ENCODE data around the gene HIBCH. TPM values are rescaled to one million over a fixed set of nuclear protein-coding genes. Genes with fewer than 3 reads are reported as not detected.

The HIBCH gene
- total and polyA plus RNA-seq, 2 experiments from 2014 or later, result 25.7 to 42.3 TPM

DNA sequence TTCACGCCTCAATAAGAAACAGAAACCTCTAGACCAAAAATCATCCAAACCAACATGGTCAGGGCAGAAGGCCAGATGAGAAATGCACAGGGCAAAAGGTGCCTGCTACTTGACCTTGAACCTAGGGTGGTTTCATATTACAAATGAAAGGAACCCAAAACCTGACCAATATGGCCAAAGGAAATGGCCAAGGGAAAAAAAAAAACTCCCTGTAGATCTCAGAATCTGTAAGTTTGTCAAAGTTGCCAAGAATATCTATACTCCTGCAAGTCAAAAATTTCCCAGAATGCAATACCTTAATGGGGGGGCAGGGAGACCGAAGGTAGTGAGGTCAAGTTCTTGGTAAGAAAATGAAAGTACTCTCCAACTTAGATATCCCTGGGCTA lies 47.2 kb downstream of the HIBCH start (continued):
- TF ChIP-seq, protein P1, sequence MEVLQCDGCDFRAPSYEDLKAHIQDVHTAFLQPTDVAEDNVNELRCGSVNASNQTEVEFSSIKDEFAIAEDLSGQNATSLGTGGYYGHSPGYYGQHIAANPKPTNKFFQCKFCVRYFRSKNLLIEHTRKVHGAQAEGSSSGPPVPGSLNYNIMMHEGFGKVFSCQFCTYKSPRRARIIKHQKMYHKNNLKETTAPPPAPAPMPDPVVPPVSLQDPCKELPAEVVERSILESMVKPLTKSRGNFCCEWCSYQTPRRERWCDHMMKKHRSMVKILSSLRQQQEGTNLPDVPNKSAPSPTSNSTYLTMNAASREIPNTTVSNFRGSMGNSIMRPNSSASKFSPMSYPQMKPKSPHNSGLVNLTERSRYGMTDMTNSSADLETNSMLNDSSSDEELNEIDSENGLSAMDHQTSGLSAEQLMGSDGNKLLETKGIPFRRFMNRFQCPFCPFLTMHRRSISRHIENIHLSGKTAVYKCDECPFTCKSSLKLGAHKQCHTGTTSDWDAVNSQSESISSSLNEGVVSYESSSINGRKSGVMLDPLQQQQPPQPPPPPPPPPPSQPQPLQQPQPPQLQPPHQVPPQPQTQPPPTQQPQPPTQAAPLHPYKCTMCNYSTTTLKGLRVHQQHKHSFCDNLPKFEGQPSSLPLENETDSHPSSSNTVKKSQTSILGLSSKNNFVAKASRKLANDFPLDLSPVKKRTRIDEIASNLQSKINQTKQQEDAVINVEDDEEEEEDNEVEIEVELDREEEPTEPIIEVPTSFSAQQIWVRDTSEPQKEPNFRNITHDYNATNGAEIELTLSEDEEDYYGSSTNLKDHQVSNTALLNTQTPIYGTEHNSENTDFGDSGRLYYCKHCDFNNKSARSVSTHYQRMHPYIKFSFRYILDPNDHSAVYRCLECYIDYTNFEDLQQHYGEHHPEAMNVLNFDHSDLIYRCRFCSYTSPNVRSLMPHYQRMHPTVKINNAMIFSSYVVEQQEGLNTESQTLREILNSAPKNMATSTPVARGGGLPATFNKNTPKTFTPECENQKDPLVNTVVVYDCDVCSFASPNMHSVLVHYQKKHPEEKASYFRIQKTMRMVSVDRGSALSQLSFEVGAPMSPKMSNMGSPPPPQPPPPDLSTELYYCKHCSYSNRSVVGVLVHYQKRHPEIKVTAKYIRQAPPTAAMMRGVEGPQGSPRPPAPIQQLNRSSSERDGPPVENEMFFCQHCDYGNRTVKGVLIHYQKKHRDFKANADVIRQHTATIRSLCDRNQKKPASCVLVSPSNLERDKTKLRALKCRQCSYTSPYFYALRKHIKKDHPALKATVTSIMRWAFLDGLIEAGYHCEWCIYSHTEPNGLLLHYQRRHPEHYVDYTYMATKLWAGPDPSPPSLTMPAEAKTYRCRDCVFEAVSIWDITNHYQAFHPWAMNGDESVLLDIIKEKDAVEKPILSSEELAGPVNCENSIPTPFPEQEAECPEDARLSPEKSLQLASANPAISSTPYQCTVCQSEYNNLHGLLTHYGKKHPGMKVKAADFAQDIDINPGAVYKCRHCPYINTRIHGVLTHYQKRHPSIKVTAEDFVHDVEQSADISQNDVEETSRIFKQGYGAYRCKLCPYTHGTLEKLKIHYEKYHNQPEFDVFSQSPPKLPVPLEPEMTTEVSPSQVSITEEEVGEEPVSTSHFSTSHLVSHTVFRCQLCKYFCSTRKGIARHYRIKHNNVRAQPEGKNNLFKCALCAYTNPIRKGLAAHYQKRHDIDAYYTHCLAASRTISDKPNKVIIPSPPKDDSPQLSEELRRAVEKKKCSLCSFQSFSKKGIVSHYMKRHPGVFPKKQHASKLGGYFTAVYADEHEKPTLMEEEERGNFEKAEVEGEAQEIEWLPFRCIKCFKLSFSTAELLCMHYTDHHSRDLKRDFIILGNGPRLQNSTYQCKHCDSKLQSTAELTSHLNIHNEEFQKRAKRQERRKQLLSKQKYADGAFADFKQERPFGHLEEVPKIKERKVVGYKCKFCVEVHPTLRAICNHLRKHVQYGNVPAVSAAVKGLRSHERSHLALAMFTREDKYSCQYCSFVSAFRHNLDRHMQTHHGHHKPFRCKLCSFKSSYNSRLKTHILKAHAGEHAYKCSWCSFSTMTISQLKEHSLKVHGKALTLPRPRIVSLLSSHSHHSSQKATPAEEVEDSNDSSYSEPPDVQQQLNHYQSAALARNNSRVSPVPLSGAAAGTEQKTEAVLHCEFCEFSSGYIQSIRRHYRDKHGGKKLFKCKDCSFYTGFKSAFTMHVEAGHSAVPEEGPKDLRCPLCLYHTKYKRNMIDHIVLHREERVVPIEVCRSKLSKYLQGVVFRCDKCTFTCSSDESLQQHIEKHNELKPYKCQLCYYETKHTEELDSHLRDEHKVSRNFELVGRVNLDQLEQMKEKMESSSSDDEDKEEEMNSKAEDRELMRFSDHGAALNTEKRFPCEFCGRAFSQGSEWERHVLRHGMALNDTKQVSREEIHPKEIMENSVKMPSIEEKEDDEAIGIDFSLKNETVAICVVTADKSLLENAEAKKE (CRISPR knock-in tag; IDR thresholded peaks at IDR 0.05), result no peak
- no peak for TF ChIP-seq POLR2AphosphoS5 (IDR thresholded peaks at IDR 0.05; ENCODE audit: low read depth)
- no peak for TF ChIP-seq ZNF331 (CRISPR knock-in tag; IDR thresholded peaks at IDR 0.05; ENCODE audit: low read depth)
- TF ChIP-seq, protein P2, sequence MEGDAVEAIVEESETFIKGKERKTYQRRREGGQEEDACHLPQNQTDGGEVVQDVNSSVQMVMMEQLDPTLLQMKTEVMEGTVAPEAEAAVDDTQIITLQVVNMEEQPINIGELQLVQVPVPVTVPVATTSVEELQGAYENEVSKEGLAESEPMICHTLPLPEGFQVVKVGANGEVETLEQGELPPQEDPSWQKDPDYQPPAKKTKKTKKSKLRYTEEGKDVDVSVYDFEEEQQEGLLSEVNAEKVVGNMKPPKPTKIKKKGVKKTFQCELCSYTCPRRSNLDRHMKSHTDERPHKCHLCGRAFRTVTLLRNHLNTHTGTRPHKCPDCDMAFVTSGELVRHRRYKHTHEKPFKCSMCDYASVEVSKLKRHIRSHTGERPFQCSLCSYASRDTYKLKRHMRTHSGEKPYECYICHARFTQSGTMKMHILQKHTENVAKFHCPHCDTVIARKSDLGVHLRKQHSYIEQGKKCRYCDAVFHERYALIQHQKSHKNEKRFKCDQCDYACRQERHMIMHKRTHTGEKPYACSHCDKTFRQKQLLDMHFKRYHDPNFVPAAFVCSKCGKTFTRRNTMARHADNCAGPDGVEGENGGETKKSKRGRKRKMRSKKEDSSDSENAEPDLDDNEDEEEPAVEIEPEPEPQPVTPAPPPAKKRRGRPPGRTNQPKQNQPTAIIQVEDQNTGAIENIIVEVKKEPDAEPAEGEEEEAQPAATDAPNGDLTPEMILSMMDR (conservative IDR thresholded peaks at IDR 0.05; ENCODE audit: low read depth in 2 of 2), result no peak
- no peak for TF ChIP-seq ZNF114 (CRISPR knock-in tag; IDR thresholded peaks at IDR 0.05)
- no peak for TF ChIP-seq NANOG (IDR thresholded peaks at IDR 0.05; ENCODE audit: borderline replicate concordance)
- no peak for TF ChIP-seq STAT1 (IDR thresholded peaks at IDR 0.05; ENCODE audit: unreplicated experiment)

DNA sequence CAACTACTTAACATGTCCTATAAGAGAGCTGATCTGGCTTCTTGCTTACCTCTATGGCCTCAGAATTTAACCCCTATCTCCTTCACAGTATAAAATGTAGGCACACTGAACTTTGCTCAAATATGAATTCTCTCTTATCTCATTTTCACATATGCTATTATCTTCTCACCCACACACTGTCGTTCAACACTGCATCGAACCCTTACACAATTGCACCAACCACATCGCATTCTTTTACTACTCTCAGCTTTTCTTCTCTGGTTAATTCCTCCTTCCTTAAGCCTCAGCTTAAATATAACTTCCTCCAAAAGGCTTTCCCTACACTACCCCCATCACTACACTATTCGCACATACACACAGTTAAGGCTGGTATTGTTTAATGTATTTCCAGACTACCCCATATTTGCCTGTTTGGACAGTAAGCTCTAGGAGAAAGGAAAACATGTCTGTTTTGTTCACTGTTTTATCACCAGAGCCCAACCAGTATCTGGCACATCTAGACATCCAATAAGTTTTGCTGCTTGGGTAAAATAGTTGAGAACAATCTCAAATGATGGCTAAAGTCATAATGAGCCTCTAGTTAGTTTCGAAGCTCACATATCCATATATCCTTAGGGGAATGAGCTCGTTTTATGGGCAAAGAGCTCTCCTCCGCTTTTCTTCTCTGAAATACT lies 47.7 kb downstream of the HIBCH start:
- Mint-ChIP-seq H3K4me3 (no peak overlapping the region), H3K36me3 (ENCODE audit: low read depth) (peaks cover 26% of the 10 kb centered on the region), H3K27ac (no peak overlapping the region), H3K27me3 (ENCODE audit: insufficient read depth, low read depth, poor library complexity) (no peaks in the 10 kb centered on the region), H3K9me3 (peaks cover 2% of the 10 kb centered on the region; the same call in 1 of the 3 replicates), H3K4me1 (peaks cover 2% of the 10 kb centered on the region; the same call in 2 of the 3 replicates)
- ATAC-seq (no peak), DNase-seq (ENCODE audit: low spot score) (no peak)
- Histone ChIP-seq H3K4me2 (no peak overlapping the region), H3F3A (replicated peaks; ENCODE audit: low read depth) (no peaks in the 10 kb centered on the region), H3K9me2 (ENCODE audit: insufficient read depth) (no peaks in the 10 kb centered on the region), H3K36me3 (ENCODE audit: insufficient read depth) (no peaks in the 10 kb centered on the region), H2AFZ (no peak overlapping the region), H3K27me3 (ENCODE audit: insufficient read depth) (no peaks in the 10 kb centered on the region), H3K4me3 (no peak overlapping the region), H3K27ac (ENCODE audit: low read depth) (no peak overlapping the region), H3K79me2 (replicated peaks; ENCODE audit: insufficient read depth) (0 out of 2 replicates have a peak, but pooled peaks cover 3% of the 10 kb centered on the region), H4K20me1 (replicated peaks; ENCODE audit: insufficient read depth) (no peaks in the 10 kb centered on the region), H3K4me1 (ENCODE audit: insufficient read depth) (0 out of 2 replicates have a peak, but pooled peaks cover 3% of the 10 kb centered on the region)
- TF ChIP-seq, protein P2 (conservative IDR thresholded peaks at IDR 0.05; ENCODE audit: low read depth in 2 of 2), result no peak
- TF ChIP-seq CREB1 (CRISPR knock-in tag; IDR thresholded peaks at IDR 0.05; ENCODE audit: low read depth), result no peak
